Embryonic facial prominence (tissue), 1 donor: Measurements from ENCODE around the gene OXNAD1.

ENCODE experiments used
- DNase-seq: peaks from one replicate; pipeline ENCODE4 v3.0.0-alpha.2; 2016; ENCODE audit errors: extremely low spot score

Gene OXNAD1

GRCh38 chr3:16264708-16265454 is at the start of gene OXNAD1, which contains the start of gene DPH3:
Gene OXNAD1 (plus strand): TSS chr3:16265212. CDS start chr3:16270953, 5,741 bp downstream.
Gene DPH3 (minus strand): TSS chr3:16264943. CDS start chr3:16264876, 67 bp downstream.
- peak; percentile 99 for DNase-seq

- no peak for DNase-seq
Observed at GRCh38 chr3:16216373-16216935, 48.6 kb upstream of the OXNAD1 start.

GRCh38 chr3:16219777-16220176 is 45.2 kb upstream of the OXNAD1 start:
- no peak for DNase-seq

- no peak for DNase-seq
Observed at GRCh38 chr3:16221990-16222389, 43.0 kb upstream of the OXNAD1 start.

- no peak for DNase-seq
Observed at GRCh38 chr3:16222547-16222946, 42.5 kb upstream of the OXNAD1 start.

GRCh38 chr3:16224325-16224724 is 40.7 kb upstream of the OXNAD1 start:
- no peak for DNase-seq

- DNase-seq: no peak
Observed at GRCh38 chr3:16227566-16227965, 37.4 kb upstream of the OXNAD1 start.

- DNase-seq: no peak
Observed at GRCh38 chr3:16229681-16230080, 35.3 kb upstream of the OXNAD1 start.

GRCh38 chr3:16231983-16232382 is 33.0 kb upstream of the OXNAD1 start:
- no peak for DNase-seq

- no peak for DNase-seq
Observed at GRCh38 chr3:16233806-16234205, 31.2 kb upstream of the OXNAD1 start.

GRCh38 chr3:16234281-16234680 is 30.7 kb upstream of the OXNAD1 start:
- no peak for DNase-seq

- DNase-seq: no peak
Observed at GRCh38 chr3:16236030-16236639, 28.9 kb upstream of the OXNAD1 start.

GRCh38 chr3:16236856-16237393 is 28.1 kb upstream of the OXNAD1 start:
- no peak for DNase-seq

GRCh38 chr3:16239086-16239770 is 25.8 kb upstream of the OXNAD1 start:
- DNase-seq: no peak

- no peak for DNase-seq
Observed at GRCh38 chr3:16239780-16240179, 25.2 kb upstream of the OXNAD1 start.

- DNase-seq: no peak
Observed at GRCh38 chr3:16240229-16241023, 24.6 kb upstream of the OXNAD1 start.

GRCh38 chr3:16241225-16241624 is 23.8 kb upstream of the OXNAD1 start:
- no peak for DNase-seq

GRCh38 chr3:16242177-16242576 is 22.8 kb upstream of the OXNAD1 start:
- no peak for DNase-seq

GRCh38 chr3:16243706-16244490 is 21.1 kb upstream of the OXNAD1 start:
- no peak for DNase-seq

GRCh38 chr3:16245609-16246008 is 19.4 kb upstream of the OXNAD1 start:
- DNase-seq: no peak
